HuH-7.5 (cell line): Measurements from ENCODE around the gene ZNF93.
"Not testable (repeated sequence)": the region's sequence is repeated elsewhere in the genome, so short reads cannot be mapped to it uniquely, and the experiment has no call there.

ENCODE experiments used
- DNase-seq: peaks from one replicate; pipeline ENCODE4 v3.0.0; 2011; ENCODE audit warnings: low spot score

Gene ZNF93

GRCh38 chr19:19900729-19901444, at the start of gene ZNF93:
TSS of gene ZNF93 (plus strand) at chr19:19900946. CDS start at chr19:19901089, 143 bp downstream.
- peak; percentile 84 for DNase-seq

GRCh38 chr19:19851740-19852139, 49.0 kb upstream of the ZNF93 start:
- DNase-seq, result not testable (repeated sequence)

GRCh38 chr19:19858751-19859150, 42.0 kb upstream of the ZNF93 start:
- no peak for DNase-seq

- no peak for DNase-seq
Observed at GRCh38 chr19:19860756-19861390, 39.9 kb upstream of the ZNF93 start.

GRCh38 chr19:19865750-19866610, 34.8 kb upstream of the ZNF93 start, which contains the start of gene ZNF253:
TSS of gene ZNF253 (plus strand) at chr19:19865882. CDS start at chr19:19865997, 115 bp downstream.
- peak; percentile 94 for DNase-seq

GRCh38 chr19:19866611-19867248, 34.0 kb upstream of the ZNF93 start:
- peak; percentile 29 for DNase-seq

- not testable (repeated sequence) for DNase-seq
Observed at GRCh38 chr19:19870086-19870485, 30.7 kb upstream of the ZNF93 start.

- no peak for DNase-seq
Observed at GRCh38 chr19:19871932-19872331, 28.8 kb upstream of the ZNF93 start.

GRCh38 chr19:19873381-19873780, 27.4 kb upstream of the ZNF93 start:
- DNase-seq, result no peak

- no peak for DNase-seq
Observed at GRCh38 chr19:19877724-19878123, 23.0 kb upstream of the ZNF93 start.

- DNase-seq, result no peak
Observed at GRCh38 chr19:19884583-19884982, 16.2 kb upstream of the ZNF93 start.

- DNase-seq, result not testable (repeated sequence)
Observed at GRCh38 chr19:19892055-19892941, 8.4 kb upstream of the ZNF93 start.

GRCh38 chr19:19900139-19900728, 512 bp upstream of the ZNF93 start:
- no peak for DNase-seq

GRCh38 chr19:19907551-19907950, 6.8 kb downstream of the ZNF93 start:
- DNase-seq, result not testable (repeated sequence)

GRCh38 chr19:19909654-19910053, 8.9 kb downstream of the ZNF93 start:
- DNase-seq, result no peak

GRCh38 chr19:19911150-19911549, 10.4 kb downstream of the ZNF93 start:
- no peak for DNase-seq

- no peak for DNase-seq
Observed at GRCh38 chr19:19914596-19914995, 13.8 kb downstream of the ZNF93 start.

GRCh38 chr19:19930417-19930816, 29.7 kb downstream of the ZNF93 start:
- DNase-seq, result not testable (repeated sequence)

- DNase-seq, result not testable (repeated sequence)
Observed at GRCh38 chr19:19933432-19934314, 32.9 kb downstream of the ZNF93 start.

GRCh38 chr19:19937403-19937802, 36.7 kb downstream of the ZNF93 start:
- no peak for DNase-seq
